Upper lobe of left lung (tissue), 4 donors: ENCODE measurements around the gene RNF4.

ENCODE experiments used
- POLR2A ChIP-seq, 4 donors: fragments of 450-650 bp; IDR thresholded peaks; one replicate each; pipeline ENCODE4 v1.5.1; 2016 to 2017; ENCODE audit warnings: antibody characterized with exemption in 4 of 4, mild to moderate bottlenecking in 2 of 4
- POLR2AphosphoS5 ChIP-seq, 2 donors: sonication (generic); formaldehyde crosslinking; IDR thresholded peaks; one replicate each; pipeline ENCODE4 v1.5.1; 2017; ENCODE audit warnings: antibody characterized with exemption in 2 of 2
- TF ChIP-seq, protein P1 (sequence below), 6 experiments: fragments of 450-650 bp in 4 of 6; fragments of 200-600 bp in 2 of 6; sonication (generic) in 2 of 6; IDR thresholded peaks; one replicate each; pipeline ENCODE4 v1.5.1; 2016 to 2019; ENCODE audit warnings: antibody characterized with exemption in 6 of 6

DNA sequence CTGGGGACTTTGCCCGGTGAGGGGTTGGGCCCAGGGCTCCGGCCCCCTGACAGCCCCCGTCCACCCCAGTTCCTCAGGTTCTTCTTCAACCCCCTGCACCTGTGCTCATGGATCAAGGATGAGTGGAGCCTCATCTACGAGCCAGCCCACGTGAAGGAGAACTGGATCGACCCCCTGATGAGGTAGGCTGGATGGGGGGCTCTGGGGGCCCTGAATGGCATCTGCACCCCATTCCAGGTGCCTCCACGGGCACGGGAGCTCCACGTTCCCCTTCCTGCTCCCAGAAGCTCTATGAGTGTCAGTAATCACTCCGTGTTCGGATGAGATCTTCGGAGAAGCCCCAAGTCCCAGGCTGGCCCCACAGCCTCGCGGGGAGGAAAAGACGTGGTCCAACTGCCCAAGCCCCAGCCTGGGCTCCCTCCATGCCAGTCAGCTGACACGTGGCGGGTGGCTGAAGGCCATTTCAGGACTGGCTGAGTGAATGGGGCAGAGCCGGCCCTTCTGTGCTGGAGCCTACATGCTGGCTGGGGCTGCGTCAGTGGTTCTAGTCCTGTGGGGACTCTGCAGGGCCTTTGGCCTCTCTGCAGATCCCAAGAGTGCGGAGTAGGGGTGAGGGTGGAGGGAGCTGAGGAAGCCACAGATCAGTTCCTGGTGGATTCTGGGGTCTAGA, 25.7 kb upstream of the RNF4 start:
- TF ChIP-seq POLR2A (IDR thresholded peaks at IDR 0.05) (no peak), POLR2AphosphoS5 (IDR thresholded peaks at IDR 0.05) (no peak)
- TF ChIP-seq, protein P1, sequence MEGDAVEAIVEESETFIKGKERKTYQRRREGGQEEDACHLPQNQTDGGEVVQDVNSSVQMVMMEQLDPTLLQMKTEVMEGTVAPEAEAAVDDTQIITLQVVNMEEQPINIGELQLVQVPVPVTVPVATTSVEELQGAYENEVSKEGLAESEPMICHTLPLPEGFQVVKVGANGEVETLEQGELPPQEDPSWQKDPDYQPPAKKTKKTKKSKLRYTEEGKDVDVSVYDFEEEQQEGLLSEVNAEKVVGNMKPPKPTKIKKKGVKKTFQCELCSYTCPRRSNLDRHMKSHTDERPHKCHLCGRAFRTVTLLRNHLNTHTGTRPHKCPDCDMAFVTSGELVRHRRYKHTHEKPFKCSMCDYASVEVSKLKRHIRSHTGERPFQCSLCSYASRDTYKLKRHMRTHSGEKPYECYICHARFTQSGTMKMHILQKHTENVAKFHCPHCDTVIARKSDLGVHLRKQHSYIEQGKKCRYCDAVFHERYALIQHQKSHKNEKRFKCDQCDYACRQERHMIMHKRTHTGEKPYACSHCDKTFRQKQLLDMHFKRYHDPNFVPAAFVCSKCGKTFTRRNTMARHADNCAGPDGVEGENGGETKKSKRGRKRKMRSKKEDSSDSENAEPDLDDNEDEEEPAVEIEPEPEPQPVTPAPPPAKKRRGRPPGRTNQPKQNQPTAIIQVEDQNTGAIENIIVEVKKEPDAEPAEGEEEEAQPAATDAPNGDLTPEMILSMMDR (IDR thresholded peaks at IDR 0.05), result no peak
